Spleen (tissue), 7 donors: ENCODE measurements around the gene HNRNPA2B1.

Experiments
- CTCF ChIP-seq, 11 experiments: fragments of 200-600 bp in 7 of 11; fragments of 450-650 bp in 4 of 11; sonication (generic) in 4 of 11; IDR thresholded peaks in 8 of 11; conservative IDR thresholded peaks in 3 of 11; 1 replicate in 7 of 11; 2 replicates in 4 of 11; pipeline versions ENCODE4 v1.4.0 to v1.8.0; 2016 to 2021; ENCODE audit warnings: antibody characterized with exemption in 11 of 11, inconsistent platforms in 4 of 11, mild to moderate bottlenecking in 1 of 11
- POLR2A ChIP-seq, 3 donors: fragments of 450-650 bp; IDR thresholded peaks; one replicate each; pipeline ENCODE4 v1.5.1; 2017; ENCODE audit warnings: antibody characterized with exemption in 3 of 3, mild to moderate bottlenecking in 1 of 3
- POLR2AphosphoS5 ChIP-seq, 3 donors: sonication (generic); formaldehyde crosslinking; IDR thresholded peaks; one replicate each; pipeline ENCODE4 v1.5.1; 2017; ENCODE audit warnings: antibody characterized with exemption in 3 of 3
- donor health status: DM: no; HTN: no; CAD: no; lungs with moderate emphysema.
- donor health status: DM: no; HTN: no; CAD: no.
- donor health status: DM: no; HTN: no; CAD: no.

GRCh38 chr7:26151650-26151952, 48.9 kb downstream of the HNRNPA2B1 start:
- no peak for TF ChIP-seq POLR2AphosphoS5 (IDR thresholded peaks at IDR 0.05)
- TF ChIP-seq CTCF (IDR thresholded peaks at IDR 0.05 in 8 of 11, conservative IDR thresholded peaks at IDR 0.05 in 3 of 11) = no peak
- TF ChIP-seq POLR2A (IDR thresholded peaks at IDR 0.05) = no peak
